GM12873 (cell line): Measurements from ENCODE around the gene ALB.

Experiments used
- TF ChIP-seq, protein P1 (sequence below): IDR thresholded peaks from 2 replicates; pipeline ENCODE4 v1.5.1; 2012; ENCODE audit warnings: low read depth, mild to moderate bottlenecking, moderate library complexity, low read length, control low read depth; ENCODE audit not compliant: insufficient read depth; ENCODE audit errors: missing control alignments

The ALB gene

DNA sequence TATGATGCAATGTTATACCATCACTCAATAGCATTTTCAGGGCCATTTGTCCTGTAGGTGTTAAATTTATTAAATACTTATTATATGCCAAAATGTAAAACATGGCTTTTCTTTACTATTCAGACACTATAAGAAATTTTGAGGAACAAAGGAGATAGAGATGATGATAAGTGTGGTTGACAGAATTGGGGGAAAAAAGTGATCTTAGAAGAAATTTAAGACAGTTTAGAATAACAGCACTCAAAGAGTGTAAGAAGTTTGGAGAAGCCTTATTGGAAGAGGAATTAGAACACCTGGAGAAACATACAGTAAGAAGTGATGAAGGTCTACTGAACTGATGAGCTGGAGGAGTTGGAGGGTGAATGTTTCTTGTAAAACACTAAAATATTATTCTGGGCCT lies 19.1 kb downstream of the ALB start:
- TF ChIP-seq, protein P1, sequence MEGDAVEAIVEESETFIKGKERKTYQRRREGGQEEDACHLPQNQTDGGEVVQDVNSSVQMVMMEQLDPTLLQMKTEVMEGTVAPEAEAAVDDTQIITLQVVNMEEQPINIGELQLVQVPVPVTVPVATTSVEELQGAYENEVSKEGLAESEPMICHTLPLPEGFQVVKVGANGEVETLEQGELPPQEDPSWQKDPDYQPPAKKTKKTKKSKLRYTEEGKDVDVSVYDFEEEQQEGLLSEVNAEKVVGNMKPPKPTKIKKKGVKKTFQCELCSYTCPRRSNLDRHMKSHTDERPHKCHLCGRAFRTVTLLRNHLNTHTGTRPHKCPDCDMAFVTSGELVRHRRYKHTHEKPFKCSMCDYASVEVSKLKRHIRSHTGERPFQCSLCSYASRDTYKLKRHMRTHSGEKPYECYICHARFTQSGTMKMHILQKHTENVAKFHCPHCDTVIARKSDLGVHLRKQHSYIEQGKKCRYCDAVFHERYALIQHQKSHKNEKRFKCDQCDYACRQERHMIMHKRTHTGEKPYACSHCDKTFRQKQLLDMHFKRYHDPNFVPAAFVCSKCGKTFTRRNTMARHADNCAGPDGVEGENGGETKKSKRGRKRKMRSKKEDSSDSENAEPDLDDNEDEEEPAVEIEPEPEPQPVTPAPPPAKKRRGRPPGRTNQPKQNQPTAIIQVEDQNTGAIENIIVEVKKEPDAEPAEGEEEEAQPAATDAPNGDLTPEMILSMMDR, result no peak

DNA sequence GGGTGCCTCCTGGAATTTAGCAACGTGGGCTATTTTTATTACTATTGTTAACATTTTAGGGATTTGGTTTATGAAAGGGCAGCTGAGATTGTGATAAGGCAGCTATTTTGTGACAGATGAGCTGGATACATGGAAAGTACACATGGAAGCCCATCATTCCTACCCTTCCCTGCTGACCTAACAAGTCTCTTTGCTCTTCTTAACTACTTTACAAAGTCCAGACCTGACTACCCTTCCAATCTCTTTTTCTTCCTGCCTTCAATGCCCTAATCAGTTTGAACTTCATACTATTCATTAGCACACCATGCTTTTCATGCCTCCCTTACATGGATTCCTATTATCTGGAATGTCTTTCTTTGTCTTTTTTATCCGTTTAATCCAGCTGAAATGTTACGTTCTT lies 22.6 kb downstream of the ALB start:
- TF ChIP-seq, protein P1, result no peak

DNA sequence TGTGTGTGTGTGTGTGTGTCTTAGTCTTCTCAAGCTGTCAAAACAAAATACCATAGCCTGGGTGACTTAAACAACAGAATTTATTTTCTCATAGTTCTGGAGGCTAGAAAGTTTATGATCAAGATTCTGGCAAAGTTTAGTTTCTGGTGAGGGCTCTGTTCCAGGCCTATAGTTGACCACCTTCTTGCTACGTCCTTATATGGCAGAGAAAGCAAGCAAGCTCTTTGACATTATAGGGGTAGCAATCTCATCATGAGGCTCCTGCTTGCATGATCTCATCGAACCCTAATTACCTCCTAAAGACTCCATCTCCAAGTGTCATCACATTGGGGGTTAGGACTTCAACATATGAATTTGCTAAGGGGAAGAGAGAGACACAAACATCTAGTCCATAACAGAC lies 25.0 kb downstream of the ALB start:
- TF ChIP-seq, protein P1, result no peak

DNA sequence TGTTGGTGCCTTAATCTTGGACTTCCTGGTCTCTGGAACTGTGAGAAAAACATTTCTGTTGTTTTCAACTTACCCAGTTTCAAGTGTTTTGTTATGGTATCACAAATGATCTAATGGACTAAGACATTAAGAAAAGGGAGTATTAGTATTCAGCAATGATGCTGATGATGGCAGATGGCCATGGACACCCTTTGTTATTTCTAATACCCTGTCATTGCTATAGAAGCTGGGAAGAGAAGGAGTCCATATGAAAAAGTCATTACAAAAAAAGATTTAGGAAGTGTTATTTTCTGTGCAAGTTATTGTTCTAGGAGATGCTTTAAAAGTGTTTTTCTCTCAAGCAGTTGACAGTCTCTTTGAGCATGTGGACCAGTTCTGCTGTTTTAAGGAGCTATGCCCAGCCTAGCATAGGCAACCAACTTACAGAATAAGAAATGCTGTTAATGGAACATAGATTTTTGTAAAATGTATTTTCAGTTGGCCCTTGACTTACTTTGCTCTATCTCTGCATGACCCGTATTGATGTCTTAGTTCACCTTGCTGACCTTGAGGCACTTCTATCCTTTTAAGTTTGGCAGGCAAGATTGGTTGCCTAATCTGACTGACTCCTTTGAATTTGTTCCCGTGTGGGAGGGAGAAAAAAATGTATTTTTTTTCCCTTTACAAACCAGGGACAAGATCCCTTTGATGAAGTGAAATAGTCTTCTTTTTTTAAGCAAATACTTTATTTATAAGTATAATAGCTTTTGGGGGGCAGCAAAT lies 25.9 kb downstream of the ALB start:
- TF ChIP-seq, protein P1, result no peak

DNA sequence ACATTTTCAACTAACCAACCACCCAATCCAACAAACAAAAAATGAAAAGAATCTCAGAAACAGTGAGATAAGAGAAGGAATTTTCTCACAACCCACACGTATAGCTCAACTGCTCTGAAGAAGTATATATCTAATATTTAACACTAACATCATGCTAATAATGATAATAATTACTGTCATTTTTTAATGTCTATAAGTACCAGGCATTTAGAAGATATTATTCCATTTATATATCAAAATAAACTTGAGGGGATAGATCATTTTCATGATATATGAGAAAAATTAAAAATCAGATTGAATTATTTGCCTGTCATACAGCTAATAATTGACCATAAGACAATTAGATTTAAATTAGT lies 27.7 kb downstream of the ALB start:
- TF ChIP-seq, protein P1, result no peak

DNA sequence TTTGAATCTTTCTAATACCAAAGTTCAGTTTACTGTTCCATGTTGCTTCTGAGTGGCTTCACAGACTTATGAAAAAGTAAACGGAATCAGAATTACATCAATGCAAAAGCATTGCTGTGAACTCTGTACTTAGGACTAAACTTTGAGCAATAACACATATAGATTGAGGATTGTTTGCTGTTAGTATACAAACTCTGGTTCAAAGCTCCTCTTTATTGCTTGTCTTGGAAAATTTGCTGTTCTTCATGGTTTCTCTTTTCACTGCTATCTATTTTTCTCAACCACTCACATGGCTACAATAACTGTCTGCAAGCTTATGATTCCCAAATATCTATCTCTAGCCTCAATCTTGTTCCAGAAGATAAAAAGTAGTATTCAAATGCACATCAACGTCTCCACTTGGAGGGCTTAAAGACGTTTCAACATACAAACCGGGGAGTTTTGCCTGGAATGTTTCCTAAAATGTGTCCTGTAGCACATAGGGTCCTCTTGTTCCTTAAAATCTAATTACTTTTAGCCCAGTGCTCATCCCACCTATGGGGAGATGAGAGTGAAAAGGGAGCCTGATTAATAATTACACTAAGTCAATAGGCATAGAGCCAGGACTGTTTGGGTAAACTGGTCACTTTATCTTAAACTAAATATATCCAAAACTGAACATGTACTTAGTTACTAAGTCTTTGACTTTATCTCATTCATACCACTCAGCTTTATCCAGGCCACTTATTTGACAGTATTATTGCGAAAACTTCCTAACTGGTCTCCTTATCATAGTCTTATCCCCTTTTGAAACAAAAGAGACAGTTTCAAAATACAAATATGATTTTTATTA lies 28.3 kb downstream of the ALB start:
- TF ChIP-seq, protein P1, result no peak

DNA sequence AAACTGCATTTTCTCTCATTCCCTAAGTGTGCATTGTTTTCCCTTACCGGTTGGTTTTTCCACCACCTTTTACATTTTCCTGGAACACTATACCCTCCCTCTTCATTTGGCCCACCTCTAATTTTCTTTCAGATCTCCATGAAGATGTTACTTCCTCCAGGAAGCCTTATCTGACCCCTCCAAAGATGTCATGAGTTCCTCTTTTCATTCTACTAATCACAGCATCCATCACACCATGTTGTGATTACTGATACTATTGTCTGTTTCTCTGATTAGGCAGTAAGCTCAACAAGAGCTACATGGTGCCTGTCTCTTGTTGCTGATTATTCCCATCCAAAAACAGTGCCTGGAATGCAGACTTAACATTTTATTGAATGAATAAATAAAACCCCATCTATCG lies 29.1 kb downstream of the ALB start:
- TF ChIP-seq, protein P1, result no peak
